OCI-M1 (cell line): ENCODE measurements around the gene SYT10.
A peak's percentile ranks its signal among the peaks of the same experiment; 100 is the strongest.
"Not testable (repeated sequence)": the region's sequence is repeated elsewhere in the genome, so short reads cannot be mapped to it uniquely, and the experiment has no call there.

Source experiments
- DNase-seq: peaks from one replicate; lab custom pipeline; 2025; lab: John Stamatoyannopoulos, UW

SYT10 gene, protein sequence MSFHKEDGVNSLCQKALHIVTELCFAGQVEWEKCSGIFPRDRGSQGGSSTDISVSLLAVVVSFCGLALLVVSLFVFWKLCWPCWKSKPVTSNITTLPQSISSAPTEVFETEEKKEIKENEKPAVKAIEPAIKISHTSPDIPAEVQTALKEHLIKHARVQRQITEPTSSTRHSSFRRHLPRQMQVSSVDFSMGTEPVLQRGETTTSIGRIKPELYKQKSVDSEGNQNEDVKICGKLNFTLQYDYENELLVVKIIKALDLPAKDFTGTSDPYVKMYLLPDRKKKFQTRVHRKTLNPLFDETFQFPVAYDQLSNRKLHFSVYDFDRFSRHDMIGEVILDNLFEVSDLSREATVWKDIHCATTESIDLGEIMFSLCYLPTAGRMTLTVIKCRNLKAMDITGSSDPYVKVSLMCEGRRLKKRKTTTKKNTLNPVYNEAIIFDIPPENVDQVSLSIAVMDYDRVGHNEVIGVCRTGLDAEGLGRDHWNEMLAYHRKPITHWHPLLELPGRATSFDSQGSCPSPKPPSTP

DNA sequence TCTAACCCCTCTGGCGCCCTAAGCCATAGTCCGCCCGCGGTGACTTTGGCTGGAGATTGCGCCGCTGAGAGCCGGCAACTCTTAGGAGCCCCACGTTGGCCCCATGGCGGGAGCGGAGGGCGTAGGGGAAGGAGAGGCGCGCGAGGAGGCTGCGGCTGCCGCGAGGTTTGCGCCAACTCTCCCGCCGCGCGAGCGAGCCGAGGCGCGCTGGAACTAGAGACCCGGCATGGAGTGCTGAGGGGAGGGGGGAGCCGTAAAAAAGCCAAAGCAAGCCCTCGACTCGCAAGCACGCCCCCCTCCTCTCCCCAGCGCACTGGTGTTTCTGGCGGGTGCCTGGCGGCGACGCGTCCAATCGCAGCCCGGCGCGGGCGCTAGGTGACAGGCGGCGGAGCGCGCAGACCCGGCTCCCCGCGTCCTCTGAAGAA, at the start of gene SYT10:
Gene SYT10 (minus strand): TSS at position 233 of the 425 bp plus-strand sequence. CDS start 297 bp downstream, outside the sequence.
- peak; percentile 54 for DNase-seq

DNA sequence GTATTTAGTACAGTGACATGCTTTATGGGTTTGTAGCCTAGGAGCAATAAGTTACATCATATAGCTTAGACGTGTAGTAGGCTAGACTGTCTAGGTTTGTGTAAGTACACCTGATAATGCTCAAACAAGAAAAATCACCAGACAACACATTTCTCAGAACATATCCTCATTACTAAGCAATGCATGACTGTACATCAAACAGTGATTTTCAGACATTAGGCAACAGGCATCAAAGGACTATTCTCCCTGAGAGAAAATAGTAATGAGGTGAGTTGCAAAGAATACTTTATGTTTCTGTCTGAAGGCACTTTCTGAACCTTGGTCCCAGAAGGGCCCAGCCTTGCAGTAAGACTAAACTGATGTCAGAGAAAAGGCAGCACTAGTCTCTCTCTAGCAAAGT, 48.4 kb upstream of the SYT10 start:
- no peak for DNase-seq

DNA sequence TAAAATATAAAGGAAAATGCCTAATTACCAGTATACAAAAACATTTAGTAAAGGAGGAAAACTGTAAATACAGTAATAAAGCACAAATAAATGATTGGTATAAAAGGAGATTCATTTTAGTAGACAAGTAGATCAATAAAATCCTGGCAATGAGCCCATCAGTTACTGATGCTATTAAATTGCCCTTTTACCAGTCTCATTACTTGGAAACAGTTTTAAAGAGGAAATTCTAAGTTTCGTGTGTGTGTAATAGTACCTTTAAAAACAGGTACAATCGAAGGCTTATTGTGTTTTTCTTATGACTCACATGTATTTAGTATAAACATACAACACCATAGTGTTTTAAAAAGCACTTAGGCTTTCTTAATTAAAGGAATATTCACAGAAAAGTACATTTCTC, 46.4 kb upstream of the SYT10 start:
- DNase-seq, result peak; percentile 10

DNA sequence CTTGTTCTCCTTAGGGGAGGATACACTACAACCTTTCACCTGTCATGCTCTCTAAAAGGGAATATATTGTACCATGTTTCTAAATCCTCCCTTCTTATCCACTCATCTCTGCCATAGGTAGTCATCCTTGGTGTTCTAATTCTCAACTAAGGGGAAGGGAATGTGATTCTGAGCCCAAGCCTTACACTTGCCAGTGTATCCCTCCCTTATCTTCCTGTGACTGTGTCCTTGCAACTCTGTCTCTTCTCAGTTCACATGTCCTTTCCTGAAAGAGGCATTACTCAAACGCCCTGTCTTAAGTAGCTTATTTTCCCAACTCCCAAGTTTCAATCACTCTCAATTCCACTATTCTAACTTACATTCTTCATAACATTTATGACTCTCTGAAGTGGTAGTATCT, 44.5 kb upstream of the SYT10 start:
- no peak for DNase-seq

DNA sequence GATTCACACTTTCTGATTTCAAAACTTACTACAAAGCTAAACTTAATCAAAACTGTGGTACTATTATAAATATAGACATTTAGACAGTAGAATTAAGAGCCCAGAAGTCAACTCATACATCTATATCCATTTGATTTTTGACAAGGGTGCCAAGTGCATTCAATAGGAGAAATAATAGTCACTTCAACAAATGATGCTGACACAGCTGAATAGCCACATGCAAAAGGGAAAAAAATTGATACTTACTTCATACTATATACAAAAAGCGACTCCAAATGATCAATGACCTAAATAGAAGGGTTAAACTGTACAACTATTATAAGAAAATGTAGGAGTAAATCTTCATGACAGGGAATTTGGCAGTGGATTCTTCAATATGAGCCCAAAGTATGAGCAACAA, 40.7 kb upstream of the SYT10 start:
- no peak for DNase-seq

DNA sequence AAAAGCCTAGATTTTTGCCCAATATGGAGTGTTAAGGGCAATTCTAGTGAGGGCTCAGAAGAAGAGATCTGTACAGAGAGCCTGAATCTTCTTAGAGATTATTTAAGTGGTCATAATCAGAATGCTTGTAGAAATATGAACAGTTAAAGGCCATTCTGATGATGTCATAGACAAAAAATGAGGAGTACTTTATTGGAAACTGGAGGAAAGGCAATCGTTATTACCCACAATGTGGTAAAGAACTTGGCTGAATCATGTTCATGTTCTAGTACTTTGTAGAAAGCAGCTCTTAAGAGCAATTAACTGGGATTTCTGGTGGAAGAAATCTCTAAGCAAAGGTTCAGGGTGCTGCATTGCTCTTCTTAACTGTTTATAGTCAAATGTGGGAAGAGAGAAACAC, 36.4 kb upstream of the SYT10 start:
- DNase-seq, result no peak

DNA sequence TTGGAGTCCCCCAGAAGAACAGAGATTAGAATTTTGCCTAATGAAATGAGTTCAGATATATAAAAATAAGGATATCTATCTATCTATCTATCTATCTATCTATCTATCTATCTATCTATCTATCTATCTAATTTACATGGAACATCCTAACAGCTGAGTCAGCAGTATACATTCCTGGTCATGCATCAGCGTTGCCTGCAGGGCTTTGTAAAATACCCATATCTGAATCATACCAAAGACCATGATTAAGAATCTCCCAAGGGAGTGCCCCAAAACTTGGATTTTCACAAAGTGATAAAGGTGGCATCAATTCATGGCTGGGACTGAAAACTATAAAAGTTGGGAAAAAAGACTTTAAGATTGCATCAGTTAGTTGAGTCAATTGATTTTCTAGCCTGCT, 32.7 kb upstream of the SYT10 start:
- DNase-seq, result no peak

DNA sequence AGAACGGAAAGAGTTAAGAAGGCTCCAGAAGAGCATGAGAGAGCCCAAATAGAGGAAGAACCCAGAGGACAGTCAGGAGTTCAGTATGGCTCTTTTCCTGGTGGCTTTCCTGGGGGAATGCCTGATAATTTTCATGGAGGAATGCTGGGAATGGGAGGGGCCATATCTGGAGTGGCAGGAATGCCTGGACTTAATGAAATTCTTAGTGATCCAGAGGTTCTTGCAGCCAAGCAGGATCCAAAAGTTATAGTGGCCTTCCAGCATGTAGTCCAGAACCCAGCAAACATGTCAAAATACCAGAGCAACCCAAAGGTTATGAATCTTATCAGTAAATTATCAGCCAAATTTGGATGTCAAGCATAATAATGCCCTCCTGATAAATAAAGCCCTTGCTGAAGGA, 15.5 kb upstream of the SYT10 start:
- DNase-seq, result no peak

DNA sequence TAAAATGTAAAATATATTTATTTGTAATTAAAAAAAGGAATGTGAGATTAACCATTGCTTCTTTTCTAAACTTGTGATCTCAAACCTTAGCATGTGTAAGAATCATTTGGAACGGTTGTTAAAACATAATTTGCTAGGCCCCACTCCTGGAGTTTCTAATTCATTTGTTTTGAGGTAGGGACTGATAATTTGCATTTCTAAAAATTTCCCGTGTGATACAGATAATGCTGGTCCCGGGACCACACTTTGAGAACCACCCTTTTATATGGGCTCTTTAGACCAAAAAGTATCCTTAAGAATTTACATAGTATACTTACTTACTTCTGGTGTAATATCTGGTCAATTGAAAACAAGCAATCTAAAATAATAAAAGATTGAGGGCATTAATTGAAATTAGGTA, 10.9 kb upstream of the SYT10 start:
- DNase-seq, result no peak

DNA sequence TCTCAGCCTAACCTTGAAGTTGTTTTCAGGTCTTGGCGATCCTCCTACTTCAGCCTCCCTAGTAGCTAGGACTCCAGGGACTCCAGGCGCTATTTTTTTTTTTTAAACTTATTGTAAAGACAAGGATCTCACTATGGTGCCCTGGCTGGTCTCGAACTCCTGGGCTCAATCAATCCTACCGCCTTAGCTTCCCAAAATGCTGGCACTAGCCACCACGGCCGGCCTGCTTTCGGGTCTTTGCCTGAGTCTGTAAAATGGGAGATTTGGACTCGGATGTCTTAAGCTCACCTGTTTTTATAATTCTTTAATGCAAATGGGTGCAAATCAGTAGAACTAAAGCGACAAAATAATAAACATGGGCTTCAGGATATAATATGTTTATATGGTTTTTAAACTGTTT, 858 bp upstream of the SYT10 start:
- no peak for DNase-seq

DNA sequence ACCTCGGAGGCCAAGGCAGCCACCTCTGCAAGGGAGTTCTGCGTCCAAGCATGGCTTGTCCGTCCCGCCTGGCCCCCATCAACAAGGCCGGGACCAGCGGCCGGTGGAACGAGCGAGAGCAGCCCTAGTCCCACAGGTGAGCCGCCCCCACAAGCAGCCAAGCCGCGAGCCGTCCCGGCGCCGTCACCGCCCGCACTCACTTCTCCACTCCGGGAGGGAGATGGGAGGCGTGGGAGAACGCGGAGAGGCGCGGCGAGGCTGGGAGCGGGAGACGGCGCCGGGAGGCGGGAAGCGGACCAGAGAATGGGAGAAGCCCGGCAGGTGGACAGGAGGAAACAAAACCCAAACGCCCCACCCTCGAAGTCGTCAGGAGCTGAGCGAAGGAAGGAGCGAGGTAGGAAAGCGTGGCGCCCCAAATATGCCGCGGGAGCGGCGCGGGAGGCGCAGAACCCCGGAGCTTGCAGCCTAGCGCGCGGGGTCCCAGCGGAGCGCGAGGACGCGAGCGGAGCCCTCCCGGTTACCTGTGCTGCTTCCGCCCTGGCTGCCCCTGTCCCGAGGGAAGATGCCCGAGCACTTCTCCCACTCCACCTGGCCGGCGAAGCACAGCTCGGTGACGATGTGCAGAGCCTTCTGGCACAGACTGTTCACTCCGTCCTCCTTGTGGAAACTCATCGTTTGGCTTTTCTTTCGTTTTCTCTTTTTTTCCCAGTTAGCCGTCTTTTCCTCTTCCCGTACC, 600 bp downstream of the SYT10 start:
- no peak for DNase-seq

DNA sequence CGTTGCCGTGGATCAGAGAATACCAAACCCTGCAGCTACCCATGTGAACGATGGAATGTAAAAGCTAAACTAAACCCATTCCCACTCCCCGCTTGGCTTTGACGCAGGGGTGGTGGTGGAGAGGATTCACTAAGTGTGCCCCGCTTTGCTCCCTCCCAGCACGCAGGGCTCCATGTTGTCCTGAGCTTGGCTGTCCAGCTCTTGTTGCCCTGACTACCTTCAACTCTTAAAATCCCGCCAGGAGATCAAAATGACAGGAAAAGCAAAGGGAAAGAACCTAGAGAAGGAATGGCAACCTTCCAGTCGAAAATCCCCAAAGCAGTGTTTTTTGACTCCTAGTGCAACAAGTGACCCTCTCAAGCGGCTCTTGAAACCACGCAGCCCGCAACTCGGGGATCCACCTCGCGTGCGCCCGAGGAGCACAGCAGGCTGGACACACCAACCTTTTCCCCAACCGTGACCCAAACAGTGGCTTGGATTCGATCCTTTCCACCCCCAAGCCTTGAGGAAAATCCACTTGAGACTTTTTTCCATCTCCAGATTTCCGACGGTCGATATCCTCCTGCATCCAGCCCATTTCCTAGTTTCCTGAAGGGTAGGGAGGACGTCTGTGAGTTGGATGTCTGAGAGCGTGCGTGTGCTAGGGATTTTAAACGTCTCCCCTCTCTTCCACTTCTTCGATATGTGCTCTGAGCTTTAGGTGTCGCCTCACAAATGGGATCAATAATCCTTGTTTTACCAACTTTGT, 1.4 kb downstream of the SYT10 start:
- no peak for DNase-seq

DNA sequence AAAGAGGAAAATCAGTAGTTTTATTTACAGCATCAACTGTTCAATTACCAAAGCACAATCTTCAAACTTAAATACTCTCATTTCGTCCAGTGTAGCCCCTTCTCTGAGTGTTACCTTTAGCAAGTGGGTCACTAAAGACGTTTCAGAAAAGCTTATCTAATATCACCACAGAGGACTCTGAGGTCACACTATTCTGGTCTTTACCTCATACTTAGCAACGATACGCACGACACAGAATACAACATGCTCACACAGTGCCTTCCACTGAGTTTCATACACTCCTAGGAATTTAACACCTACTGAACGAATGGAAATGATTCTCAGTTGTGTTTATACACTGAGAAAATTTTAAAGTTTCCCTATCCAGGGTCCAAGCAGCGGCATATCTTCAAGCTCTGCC, 2.0 kb downstream of the SYT10 start:
- no peak for DNase-seq

DNA sequence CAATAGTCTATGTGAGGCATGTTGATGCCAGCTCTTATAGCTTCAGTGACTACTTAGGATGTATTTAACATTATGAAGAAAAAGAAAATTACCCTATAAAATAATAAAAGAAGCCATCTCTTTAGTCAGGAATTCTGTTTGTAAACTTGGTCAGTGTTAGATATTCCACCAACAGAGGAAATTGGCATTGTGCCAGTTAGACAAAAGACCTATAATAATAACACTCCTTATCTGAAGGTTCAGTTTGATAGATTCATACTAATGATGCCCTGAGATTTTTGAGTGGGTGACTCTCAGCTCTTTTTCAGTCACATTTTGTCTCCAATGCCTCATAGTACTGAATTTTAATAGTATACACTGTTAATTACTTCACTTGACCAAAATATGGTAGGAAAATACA, 6.6 kb downstream of the SYT10 start:
- DNase-seq, result no peak

DNA sequence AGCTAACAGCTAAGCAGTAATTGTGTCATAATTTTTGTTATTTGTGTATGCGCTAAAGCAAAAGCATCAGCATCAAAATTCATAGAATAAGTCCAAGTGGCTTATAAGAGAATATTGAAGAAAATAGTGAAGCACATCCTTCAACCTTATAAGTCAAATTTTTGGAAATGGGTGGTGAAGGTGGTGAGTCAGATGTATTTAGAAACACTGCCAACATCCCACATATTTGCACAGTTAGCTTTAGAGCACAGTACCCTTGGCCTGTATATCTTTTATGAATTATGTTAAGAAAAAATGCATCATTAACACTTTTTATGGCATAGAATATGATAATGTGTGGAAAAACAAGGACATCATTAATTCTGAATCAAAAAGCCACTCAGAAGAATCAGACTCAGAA, 8.0 kb downstream of the SYT10 start:
- no peak for DNase-seq

DNA sequence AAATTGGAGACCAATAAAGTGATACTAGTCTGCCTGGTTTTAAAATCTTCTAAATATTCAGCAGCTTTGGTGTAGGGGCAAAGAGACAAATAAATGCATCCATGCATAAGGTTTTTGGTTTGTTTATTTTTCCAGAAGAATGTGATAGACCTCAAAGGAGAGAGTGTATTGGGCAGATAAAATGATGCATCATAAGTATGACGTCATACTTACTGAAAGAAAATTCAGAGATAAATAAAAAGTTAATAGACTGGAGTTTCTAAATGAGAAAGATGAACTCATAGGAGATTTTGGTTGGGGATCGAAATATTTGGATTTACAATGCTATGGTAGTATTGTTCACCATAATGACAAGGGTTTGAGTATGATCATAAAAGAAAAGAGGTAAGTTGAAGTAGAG, 10.2 kb downstream of the SYT10 start:
- DNase-seq, result no peak

DNA sequence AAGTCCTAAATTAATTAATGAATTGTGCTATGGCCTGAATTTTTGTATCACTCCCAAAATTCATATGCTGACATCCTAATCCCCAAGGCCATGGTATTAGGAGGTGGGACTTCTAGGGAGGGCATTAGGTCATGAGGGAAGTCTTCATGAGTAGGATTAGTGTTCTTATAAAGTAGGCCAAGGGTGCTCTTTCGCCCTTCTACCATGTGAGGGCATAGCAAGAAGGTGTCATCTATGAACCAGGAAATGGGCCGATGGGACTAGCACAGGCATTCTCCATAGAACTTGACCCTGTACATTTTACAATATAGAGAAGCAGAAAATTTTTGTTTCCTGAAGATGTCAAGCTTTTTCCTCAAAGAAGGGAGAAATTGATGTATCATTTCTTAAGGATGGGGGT, 12.5 kb downstream of the SYT10 start:
- DNase-seq, result peak; percentile 83

DNA sequence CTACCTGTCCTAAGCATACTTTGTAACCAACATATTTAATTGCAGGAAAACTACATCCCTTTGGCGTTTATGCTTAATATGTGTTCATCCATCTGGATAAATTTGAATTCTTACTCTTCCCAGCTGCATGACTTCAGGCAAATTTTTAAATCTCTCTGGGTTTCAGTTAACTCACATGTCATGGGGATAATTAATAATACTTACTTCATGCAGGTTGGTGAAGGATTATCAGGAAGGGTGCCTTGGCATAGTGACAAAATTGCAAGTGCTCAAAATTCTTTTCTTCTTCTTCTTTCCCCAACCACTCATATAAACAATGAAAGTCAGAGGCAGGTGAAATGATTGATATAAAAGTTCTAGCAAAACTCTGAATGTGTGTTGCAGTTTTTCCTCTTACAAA, 15.9 kb downstream of the SYT10 start:
- DNase-seq, result no peak

DNA sequence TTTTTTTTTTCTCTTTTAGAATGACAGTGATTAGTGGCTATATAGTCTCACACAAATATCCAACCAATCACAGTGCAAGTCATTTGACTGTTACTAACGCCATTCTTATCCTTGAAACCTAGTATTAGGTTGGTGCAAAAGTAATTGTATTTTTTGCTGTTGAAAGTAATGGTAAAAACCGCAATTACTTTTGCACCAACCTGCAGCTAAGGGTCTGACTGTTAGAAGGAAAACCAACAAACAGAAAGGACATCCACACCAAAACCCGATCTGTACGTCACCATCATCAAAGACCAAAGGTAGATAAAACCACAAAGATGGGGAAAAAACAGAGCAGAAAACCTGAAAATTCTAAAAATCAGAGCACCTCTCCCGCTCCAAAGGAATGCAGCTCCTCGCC, 27.2 kb downstream of the SYT10 start:
- DNase-seq, result not testable (repeated sequence)

DNA sequence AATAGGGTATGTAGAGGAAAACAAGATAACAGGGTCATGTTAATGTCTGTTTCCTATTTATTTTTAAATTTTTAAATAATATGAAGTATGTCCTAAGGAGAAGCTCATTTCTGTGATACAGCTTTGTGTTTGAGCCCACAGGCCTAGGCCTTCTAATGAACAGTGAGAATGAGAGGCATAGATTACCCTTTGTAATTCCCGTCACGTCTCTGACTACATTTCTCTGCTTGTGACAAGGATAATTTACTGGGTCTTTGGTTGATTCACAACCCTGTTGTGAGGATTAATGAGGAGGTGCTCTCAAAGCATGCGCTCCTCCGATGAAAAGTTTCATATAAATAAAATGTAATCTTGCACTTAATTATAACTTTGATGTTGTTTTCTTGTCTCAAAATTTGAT, 56.1 kb downstream of the SYT10 start:
- no peak for DNase-seq

DNA sequence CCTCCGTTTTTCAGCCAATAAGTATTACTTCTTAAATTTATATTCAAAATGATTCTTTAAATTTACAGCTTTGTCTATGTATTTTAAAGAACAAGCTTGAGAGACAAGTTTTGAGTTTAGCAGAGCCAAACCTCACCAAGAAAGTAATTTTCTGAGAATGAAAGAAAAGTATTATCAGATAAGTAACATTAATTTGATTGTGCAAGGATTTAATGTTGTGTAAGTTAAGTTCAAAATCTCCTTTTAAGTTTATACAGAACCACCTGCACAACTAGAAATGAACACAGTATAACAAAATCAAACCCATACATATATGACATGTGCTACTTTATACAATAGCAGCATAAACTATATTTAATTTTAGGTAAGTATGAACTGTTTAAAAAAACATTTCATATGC, 63.5 kb downstream of the SYT10 start:
- DNase-seq, result no peak

DNA sequence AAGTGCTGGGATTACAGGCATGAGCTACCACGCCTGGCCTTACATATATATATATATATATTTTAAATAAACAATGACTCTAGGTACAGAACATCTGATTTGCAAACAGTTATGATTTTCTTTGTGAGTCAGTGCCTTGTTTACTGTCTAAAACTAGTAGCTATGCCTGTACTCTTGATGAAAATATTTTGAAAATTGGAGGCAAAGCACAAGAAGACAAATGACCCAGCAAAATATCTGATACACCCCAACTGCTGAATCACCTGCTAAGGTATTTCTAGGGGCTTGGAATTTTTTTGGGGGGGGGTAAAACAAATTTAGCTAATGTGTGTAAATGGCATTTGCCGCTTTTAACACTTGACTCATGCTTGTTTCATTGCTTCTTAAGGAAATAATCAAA, 69.3 kb downstream of the SYT10 start:
- DNase-seq, result no peak

DNA sequence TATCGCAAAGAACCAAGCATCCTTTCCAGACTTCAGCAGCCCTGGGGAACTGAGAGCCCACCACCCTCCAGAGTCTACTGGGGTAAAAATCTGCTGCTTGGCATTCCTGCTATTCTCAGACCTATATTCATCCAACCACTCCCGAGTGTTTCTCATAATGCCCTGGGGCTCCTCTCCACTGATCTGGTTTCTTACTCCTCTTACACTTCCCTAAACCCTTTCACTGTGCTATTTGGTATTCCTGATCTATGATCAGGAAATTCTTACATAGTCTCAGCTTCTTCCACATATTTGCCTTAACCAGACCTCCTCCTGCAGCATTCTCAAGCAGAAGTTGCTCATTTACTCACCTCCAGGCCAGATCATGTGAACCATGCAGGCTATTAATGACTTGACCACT, 82.4 kb downstream of the SYT10 start:
- no peak for DNase-seq
